RWPE1 (cell line): ENCODE data around the gene RACGAP1.
"Not testable (repeated sequence)": the region's sequence is repeated elsewhere in the genome, so short reads cannot be mapped to it uniquely, and the experiment has no call there.

Experiments used
- CTCF ChIA-PET: fragments of 350-600 bp; sonication (Branson Sonifier 250); formaldehyde crosslinking; extraction: SDS; loops from one replicate; lab custom pipeline; 2021; lab: Yijun Ruan, JAX
- POLR2A ChIA-PET: fragments of 400-600 bp; formaldehyde crosslinking; extraction: SDS; loops from one replicate; lab custom pipeline; 2020; ENCODE audit warnings: antibody characterized with exemption; ENCODE audit not compliant: low non-redundant PET; lab: Yijun Ruan, JAX
- DNase-seq: peaks from one replicate; pipeline ENCODE4 v3.0.0; 2012; ENCODE audit warnings: low spot score
- H3K27ac ChIP-seq: fragments of 450-650 bp; 2 replicates; pipeline ENCODE4 v1.5.1; 2017
- TF ChIP-seq, protein P1 (sequence below): fragments of 450-650 bp; conservative IDR thresholded peaks from 2 replicates; pipeline ENCODE4 v1.5.1; 2017; ENCODE audit warnings: low read depth, mild to moderate bottlenecking

The RACGAP1 gene

DNA sequence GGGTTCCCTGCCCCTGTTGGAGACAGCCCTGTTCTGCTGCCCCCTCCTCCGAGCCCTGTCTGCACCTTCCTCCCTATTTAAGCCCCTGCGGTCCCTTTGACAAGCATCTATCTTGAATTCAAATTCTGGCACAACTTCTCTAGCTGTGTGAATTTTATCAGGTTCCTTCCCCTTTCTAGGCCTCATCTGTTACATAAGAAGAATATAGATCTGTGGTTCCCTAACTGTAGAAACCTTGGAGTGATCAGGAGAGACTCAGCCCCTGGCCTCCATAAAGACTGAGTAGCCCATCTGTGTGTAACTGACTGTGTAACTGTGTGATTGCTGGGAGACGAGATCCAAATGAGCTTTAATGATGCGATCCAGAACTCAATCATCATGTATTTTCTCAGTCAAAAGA, 13.0 kb upstream of the RACGAP1 start:
- DNase-seq = no peak
- TF ChIP-seq, protein P1, sequence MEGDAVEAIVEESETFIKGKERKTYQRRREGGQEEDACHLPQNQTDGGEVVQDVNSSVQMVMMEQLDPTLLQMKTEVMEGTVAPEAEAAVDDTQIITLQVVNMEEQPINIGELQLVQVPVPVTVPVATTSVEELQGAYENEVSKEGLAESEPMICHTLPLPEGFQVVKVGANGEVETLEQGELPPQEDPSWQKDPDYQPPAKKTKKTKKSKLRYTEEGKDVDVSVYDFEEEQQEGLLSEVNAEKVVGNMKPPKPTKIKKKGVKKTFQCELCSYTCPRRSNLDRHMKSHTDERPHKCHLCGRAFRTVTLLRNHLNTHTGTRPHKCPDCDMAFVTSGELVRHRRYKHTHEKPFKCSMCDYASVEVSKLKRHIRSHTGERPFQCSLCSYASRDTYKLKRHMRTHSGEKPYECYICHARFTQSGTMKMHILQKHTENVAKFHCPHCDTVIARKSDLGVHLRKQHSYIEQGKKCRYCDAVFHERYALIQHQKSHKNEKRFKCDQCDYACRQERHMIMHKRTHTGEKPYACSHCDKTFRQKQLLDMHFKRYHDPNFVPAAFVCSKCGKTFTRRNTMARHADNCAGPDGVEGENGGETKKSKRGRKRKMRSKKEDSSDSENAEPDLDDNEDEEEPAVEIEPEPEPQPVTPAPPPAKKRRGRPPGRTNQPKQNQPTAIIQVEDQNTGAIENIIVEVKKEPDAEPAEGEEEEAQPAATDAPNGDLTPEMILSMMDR = no peak
- CTCF ChIA-PET = interaction anchor here (0.6 to 2.0 kb wide), 9 partner anchors 9 to 950 kb away, joined by 3 to 16 read pairs (median 4); no protein-coding TSS in a partner anchor
- H3K27ac ChIP-seq = no peak overlapping the region
- POLR2A ChIA-PET = no interaction called here

DNA sequence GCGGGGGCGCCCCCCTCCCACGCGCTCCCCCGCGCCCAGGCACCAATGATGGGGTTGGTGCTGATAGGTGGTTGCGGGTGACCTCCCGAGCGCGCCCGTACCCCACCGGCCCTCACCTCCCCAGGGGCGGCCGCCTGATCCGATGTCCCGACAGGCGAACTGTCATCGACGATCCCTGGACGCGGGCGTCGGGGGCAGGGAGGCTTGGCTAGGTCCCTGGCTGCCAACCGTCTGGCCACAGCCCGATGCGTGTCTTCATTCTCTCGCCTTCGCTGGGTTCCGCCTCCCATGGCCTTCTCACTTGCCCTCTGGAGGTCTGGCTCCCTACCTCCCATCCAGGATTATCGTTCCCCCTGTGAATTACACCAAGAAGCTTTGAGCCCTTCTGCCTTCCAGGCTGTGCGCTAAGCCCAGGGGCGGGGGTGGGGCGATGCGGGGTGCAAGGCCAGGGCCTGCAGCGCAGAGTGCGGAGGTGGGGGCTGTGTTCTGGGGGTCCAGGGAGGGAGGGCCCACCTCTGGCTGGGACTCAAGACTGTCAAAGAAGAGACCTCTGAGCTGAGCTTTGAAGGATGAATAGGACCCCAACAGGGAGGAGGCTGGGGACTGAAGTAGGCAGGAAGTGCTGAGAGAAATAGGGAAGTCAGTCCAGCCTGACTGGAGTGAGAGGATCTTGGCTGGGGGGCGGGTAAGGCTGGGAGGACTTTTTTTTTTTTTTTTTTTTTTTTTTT, 7.7 kb upstream of the RACGAP1 start:
- H3K27ac ChIP-seq = no peak overlapping the region
- ChIA-PET CTCF (interaction anchor here (0.6 kb wide), 2 partner anchors 23 to 472 kb away, joined by 4 to 5 read pairs; no protein-coding TSS in a partner anchor), POLR2A (no interaction called here)
- no peak for DNase-seq
- TF ChIP-seq, protein P1 = no peak

DNA sequence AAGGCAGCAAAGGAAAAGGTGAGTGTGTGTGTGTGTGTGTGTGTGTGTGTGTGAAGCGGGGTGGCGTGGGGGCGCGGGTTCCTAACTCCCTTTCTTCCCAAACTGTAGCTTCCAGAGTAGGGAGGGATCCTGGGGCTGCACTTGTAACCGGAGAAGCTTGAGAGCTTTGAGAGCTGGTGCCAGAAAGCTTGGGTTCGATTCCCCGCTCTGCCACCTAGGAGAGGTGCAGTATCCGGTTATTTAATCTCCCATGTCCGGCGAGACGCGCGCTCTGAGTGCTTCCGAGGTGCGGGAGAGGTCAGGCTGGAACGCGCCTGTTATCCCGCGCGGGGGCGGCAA, 7.2 kb upstream of the RACGAP1 start:
- DNase-seq = no peak
- POLR2A ChIA-PET = no interaction called here
- TF ChIP-seq, protein P1 = no peak
- CTCF ChIA-PET = interaction anchor here (0.6 kb wide), 1 partner anchor 473 kb away, joined by 4 read pairs; no protein-coding TSS in a partner anchor
- no peak overlapping the region for H3K27ac ChIP-seq

DNA sequence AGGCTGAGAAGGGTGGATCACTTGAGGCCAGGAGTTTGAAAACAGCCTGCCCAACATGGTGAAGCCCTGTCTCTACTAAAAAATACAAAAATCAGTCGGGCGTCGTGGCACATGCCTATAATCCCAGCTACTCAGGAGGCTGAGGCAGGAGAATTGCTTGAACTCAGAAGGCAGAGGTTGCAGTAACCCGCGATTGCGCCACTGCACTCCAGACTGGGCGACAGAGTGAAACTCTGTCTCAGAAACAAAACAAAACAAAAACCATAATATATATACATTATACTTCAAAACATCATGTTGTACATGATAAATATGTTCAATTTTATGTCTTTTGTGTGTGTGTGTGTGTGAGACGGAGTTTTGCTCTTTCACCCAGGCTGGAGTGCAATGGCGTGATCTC, 5.2 kb upstream of the RACGAP1 start:
- H3K27ac ChIP-seq, DNase-seq: not testable (repeated sequence)
- CTCF ChIA-PET = interaction anchor here (0.6 to 1.2 kb wide), 2 partner anchors 136 to 164 kb away, joined by 5 to 7 read pairs; no protein-coding TSS in a partner anchor
- POLR2A ChIA-PET = interaction anchor here (0.7 kb wide), 1 partner anchor 10 kb away, joined by 5 read pairs; no protein-coding TSS in a partner anchor

DNA sequence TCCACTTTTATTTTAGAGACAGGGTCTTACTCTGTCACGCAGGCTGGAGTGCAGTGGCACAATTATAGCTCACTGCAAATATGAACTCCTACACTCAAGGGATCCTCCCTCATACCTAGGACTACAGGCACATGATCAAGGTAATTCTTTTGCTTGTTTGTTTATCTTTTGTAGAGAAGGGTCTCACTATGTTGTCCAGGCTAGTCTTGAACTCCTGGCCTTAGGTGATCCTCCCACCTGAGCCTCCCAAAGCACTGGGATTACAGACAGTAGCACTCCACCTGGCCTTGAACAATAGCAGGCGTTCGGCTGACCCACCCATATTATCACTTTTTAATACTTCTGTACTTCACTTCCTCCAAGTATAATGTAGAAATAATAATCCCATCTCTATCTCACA, 1.4 kb upstream of the RACGAP1 start:
- CTCF ChIA-PET = no interaction called here
- TF ChIP-seq, protein P1 = no peak

DNA sequence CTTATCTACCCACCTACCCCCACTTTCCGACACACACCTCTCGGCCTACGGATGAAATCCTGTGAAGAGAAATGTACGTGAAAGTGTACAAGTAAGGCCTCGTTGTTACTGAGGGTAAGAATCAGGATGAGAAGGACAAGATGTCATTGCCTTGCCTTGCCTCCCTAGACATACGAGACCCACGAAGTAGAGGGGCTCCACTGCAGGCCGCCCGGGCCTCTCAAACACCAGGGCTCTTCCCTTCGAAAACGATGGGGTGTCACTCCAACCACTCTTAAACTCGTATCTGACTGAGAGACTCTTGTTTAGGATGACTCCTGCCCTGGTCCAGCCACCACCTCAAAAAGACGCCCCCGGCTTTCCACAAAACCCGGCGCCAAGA, 498 bp downstream of the RACGAP1 start:
- peak; percentile 39 for DNase-seq
- peak overlapping the region; percentile 85 for H3K27ac ChIP-seq
- ChIA-PET CTCF (interaction anchor here (1.3 to 1.5 kb wide), 2 partner anchors 15 to 52 kb away, joined by 6 to 9 read pairs; no protein-coding TSS in a partner anchor), POLR2A (interaction anchor here (0.6 to 0.7 kb wide), 2 partner anchors 9 to 17 kb away, joined by 3 to 4 read pairs; no protein-coding TSS in a partner anchor)
- TF ChIP-seq, protein P1 = no peak

More for the DNA sequence above, 1.4 kb upstream of the RACGAP1 start:
- DNase-seq = no peak
- POLR2A ChIA-PET = no interaction called here
- H3K27ac ChIP-seq = no peak overlapping the region

DNA sequence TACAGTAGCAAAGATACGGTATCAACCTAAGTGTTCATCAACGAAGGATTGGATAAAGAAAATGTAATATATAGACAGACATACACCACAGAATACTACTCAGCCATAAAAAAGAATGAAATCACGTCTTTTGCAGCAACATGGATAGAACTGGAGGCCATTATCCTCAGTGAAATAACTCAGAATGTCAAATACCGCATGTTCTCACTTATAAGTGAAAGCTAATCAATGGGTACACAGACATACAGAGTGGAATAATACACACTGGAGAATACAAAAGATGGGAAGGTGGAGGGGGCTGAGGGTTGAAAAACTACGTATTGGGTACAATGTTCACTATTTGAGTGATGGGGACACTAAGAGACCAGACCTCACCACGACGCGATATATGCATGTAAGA, 1.1 kb downstream of the RACGAP1 start:
- no peak overlapping the region for H3K27ac ChIP-seq
- CTCF ChIA-PET = interaction anchor here (0.5 kb wide), 1 partner anchor 10 kb away, joined by 3 read pairs; no protein-coding TSS in a partner anchor
- TF ChIP-seq, protein P1 = no peak
- POLR2A ChIA-PET = interaction anchor here (0.6 kb wide), 1 partner anchor 18 kb away, joined by 3 read pairs; no protein-coding TSS in a partner anchor
- DNase-seq = no peak
